Putamen (tissue), 1 donor: ENCODE measurements around the gene DRAM2.
"Not testable (repeated sequence)": the region's sequence is repeated elsewhere in the genome, so short reads cannot be mapped to it uniquely, and the experiment has no call there.

ENCODE experiments used
- DNase-seq: peaks from one replicate; pipeline ENCODE4 v3.0.0-alpha.2; 2016; ENCODE audit warnings: low spot score

The DRAM2 gene

DNA sequence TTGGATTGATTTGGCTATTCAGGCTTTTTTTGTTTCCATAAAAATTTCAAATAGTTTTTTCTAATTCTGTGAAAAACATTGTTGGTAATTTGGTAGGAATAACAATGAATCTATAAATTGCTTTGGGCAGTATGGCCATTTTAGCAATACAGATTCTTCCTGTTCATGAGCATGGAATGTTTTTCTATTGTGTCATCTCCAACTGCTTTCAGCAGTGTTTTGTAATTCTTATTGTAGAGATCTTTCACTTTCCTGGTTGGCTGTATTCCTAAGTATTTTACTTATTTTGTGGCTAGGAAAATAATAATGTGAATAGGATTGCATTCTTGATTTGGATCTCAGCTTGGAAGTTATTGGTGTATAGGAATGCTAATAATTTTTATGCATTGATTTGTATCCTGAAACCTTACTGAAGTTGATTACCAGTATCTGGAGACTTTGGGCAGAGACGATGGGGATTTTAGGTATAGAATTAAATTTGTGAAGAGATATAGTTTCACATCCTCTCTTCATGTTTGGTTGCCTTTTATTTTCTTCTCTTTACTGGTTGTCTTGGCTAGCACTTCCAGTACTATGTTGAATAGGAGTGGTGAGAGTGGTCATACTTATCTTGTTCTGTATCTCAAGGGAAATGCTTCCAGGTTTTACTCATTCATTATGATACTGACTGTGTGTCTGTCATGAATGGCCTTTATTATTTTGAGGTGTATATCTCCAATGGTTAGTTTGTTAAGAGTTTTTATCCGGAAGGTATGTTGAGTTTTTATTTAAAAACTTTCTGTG lies 57.3 kb downstream of the DRAM2 start:
- no peak for DNase-seq

DNA sequence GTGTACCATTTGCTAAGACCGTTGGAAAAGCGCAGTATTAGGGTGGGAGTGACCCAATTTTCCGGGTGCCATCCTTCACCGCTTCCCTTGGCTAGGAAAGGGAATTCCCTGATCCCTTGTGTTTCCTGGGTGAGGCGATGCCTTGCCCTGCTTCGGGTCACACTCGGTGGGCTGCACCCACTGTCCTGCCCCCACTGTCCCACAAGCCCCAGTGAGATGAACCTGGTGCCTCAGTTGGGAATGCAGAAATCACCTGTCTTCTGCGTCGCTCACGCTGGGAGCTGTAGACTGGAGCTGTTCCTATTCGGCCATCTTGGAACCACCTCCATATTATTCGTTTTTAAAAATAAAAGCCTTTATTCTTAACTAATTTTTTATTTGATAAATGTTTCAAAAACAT lies 60.6 kb downstream of the DRAM2 start:
- not testable (repeated sequence) for DNase-seq

DNA sequence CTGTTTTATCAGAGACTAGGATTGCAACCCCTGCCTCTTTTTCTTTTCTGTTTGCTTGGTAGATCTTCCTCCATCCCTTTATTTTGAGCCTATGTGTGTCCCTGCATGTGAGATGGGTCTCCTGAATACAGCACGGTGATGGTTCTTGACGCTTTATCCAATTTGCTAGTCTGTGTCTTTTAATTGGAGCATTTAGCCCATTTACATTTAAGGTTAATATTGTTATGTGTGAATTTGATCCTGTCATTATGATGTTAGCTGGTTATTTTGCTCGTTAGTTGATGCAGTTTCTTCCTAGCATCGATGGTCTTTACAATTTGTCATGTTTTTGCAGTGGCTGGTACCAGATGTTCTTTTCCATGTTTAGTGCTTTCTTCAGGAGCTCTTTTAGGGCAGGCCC lies 62.6 kb downstream of the DRAM2 start:
- not testable (repeated sequence) for DNase-seq
